OCI-LY7 (cell line): ENCODE data around the gene KIR2DL3.
"Not testable (repeated sequence)": the region's sequence is repeated elsewhere in the genome, so short reads cannot be mapped to it uniquely, and the experiment has no call there.

Experiments
- EZH2phosphoT487 ChIP-seq: fragments of 200-600 bp; sonication (generic); IDR thresholded peaks from 2 replicates; pipeline ENCODE4 v1.6.1; 2018; ENCODE audit warnings: low read depth, borderline replicate concordance, mild to moderate bottlenecking, mixed run types, antibody characterized with exemption, low read length, moderate library complexity, mixed read lengths
- TF ChIP-seq, protein P1 (sequence below): fragments of 200-600 bp; sonication (generic); conservative IDR thresholded peaks from 2 replicates; pipeline ENCODE4 v1.5.1; 2014; ENCODE audit warnings: mild to moderate bottlenecking, antibody characterized with exemption, low read length, moderate library complexity, mixed read lengths

DNA sequence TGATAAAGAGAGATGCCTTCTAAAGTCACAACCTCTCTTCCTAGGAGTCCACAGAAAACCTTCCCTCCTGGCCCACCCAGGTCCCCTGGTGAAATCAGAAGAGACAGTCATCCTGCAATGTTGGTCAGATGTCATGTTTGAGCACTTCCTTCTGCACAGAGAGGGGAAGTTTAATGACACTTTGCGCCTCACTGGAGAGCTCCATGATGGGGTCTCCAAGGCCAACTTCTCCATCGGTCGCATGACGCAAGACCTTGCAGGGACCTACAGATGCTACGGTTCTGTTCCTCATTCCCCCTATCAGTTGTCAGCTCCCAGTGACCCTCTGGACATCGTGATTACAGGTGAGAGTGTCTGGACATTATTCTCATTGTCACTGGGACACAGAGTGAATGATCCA, 49.8 kb downstream of the KIR2DL3 start:
- TF ChIP-seq, protein P1, sequence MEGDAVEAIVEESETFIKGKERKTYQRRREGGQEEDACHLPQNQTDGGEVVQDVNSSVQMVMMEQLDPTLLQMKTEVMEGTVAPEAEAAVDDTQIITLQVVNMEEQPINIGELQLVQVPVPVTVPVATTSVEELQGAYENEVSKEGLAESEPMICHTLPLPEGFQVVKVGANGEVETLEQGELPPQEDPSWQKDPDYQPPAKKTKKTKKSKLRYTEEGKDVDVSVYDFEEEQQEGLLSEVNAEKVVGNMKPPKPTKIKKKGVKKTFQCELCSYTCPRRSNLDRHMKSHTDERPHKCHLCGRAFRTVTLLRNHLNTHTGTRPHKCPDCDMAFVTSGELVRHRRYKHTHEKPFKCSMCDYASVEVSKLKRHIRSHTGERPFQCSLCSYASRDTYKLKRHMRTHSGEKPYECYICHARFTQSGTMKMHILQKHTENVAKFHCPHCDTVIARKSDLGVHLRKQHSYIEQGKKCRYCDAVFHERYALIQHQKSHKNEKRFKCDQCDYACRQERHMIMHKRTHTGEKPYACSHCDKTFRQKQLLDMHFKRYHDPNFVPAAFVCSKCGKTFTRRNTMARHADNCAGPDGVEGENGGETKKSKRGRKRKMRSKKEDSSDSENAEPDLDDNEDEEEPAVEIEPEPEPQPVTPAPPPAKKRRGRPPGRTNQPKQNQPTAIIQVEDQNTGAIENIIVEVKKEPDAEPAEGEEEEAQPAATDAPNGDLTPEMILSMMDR = not testable (repeated sequence)
- TF ChIP-seq EZH2phosphoT487 = not testable (repeated sequence)
